Neural crest cell (in vitro differentiated cells): Measurements from ENCODE around the gene IMPG1. TPM values are rescaled to one million over a fixed set of nuclear protein-coding genes. Genes with fewer than 3 reads are reported as not detected.
A peak's percentile ranks its signal among the peaks of the same experiment; 100 is the strongest.

Experiments
- DNase-seq: peaks from one replicate; pipeline ENCODE4 v3.0.0; 2021; ENCODE audit warnings: low read depth, mixed read lengths, low spot score
- H3K27ac Mint-ChIP-seq: one replicate; pipeline ENCODE4 v1.8.0; 2021; ENCODE audit warnings: mild to moderate bottlenecking, mixed read lengths; ENCODE audit not compliant: unreplicated experiment
- H3K27me3 Mint-ChIP-seq: 2 replicates; pipeline ENCODE4 v1.8.0; 2021; ENCODE audit warnings: low read depth, mild to moderate bottlenecking, mixed read lengths
- H3K36me3 Mint-ChIP-seq: 2 replicates; pipeline ENCODE4 v1.8.0; 2021; ENCODE audit warnings: low read depth, mild to moderate bottlenecking, mixed read lengths
- H3K4me1 Mint-ChIP-seq: 2 replicates; pipeline ENCODE4 v1.8.0; 2021; ENCODE audit warnings: mixed read lengths
- H3K4me3 Mint-ChIP-seq: one replicate; pipeline ENCODE4 v1.8.0; 2021; ENCODE audit warnings: mild to moderate bottlenecking, mixed read lengths
- H3K9me3 Mint-ChIP-seq: 2 replicates; pipeline ENCODE4 v1.8.0; 2021; ENCODE audit warnings: mixed read lengths
- CTCF ChIP-seq: fragments of 200-600 bp; sonication (generic); conservative IDR thresholded peaks from 2 replicates; pipeline ENCODE4 v1.5.0; 2021; ENCODE audit warnings: antibody characterized with exemption, mild to moderate bottlenecking
- total RNA-seq: library from RNA; stranded (reverse); gene quantifications from 2 replicates; pipeline ENCODE4 v1.2.1, GENCODE V29; 2021

Gene IMPG1
- total RNA-seq, 1 donor from 2014 or later, result not detected

GRCh38 chr6:75937846-75938245, 134.6 kb downstream of the IMPG1 start:
- Mint-ChIP-seq H3K27me3 (peaks cover 4% of the 10 kb centered on the region), H3K27ac (no peak overlapping the region), H3K4me3 (no peak overlapping the region), H3K9me3 (no peaks in the 10 kb centered on the region), H3K4me1 (peaks cover 29% of the 10 kb centered on the region), H3K36me3 (no peaks in the 10 kb centered on the region)
- DNase-seq, result no peak
- no peak for TF ChIP-seq CTCF

- Mint-ChIP-seq H3K9me3 (no peaks in the 10 kb centered on the region), H3K4me1 (peaks cover 30% of the 10 kb centered on the region), H3K27me3 (peaks cover 4% of the 10 kb centered on the region), H3K36me3 (no peaks in the 10 kb centered on the region), H3K27ac (no peak overlapping the region), H3K4me3 (no peak overlapping the region)
- no peak for DNase-seq
- TF ChIP-seq CTCF, result no peak
These were observed 135.8 kb downstream of the IMPG1 start for GRCh38 chr6:75936682-75937081.

- peak overlapping the region; percentile 83 for H3K4me3 Mint-ChIP-seq
- no peak for DNase-seq
- peaks cover 30% of the 10 kb centered on the region for H3K4me1 Mint-ChIP-seq
- peaks cover 4% of the 10 kb centered on the region for H3K27me3 Mint-ChIP-seq
- no peaks in the 10 kb centered on the region for H3K36me3 Mint-ChIP-seq
- no peaks in the 10 kb centered on the region for H3K9me3 Mint-ChIP-seq
- no peak for TF ChIP-seq CTCF
- peak overlapping the region; percentile 7 for H3K27ac Mint-ChIP-seq
These were observed 137.0 kb downstream of the IMPG1 start for GRCh38 chr6:75935473-75935793.

GRCh38 chr6:75934643-75935472, 137.6 kb downstream of the IMPG1 start:
- peaks cover 27% of the 10 kb centered on the region for H3K4me1 Mint-ChIP-seq
- peak overlapping the region; percentile 7 for H3K27ac Mint-ChIP-seq

GRCh38 chr6:75933387-75933975, 139.0 kb downstream of the IMPG1 start:
- H3K36me3 Mint-ChIP-seq, result no peaks in the 10 kb centered on the region
- H3K27ac Mint-ChIP-seq, result no peak overlapping the region
- no peak for DNase-seq
- H3K9me3 Mint-ChIP-seq, result no peaks in the 10 kb centered on the region
- peaks cover 25% of the 10 kb centered on the region for H3K4me1 Mint-ChIP-seq
- no peak overlapping the region for H3K4me3 Mint-ChIP-seq
- no peak for TF ChIP-seq CTCF
- H3K27me3 Mint-ChIP-seq, result peaks cover 4% of the 10 kb centered on the region

More at GRCh38 chr6:75934643-75935472, 137.6 kb downstream of the IMPG1 start:
- Mint-ChIP-seq H3K4me3 (peak overlapping the region; percentile 83), H3K9me3 (no peaks in the 10 kb centered on the region), H3K36me3 (no peaks in the 10 kb centered on the region), H3K27me3 (peaks cover 4% of the 10 kb centered on the region)
- peak; percentile 45 for DNase-seq
- peak; percentile 87 for TF ChIP-seq CTCF
